ENCODE data around the gene RELN.

Gene RELN

GRCh38 chr7:103560136-103560535 lies 429.3 kb downstream of the RELN start:
- DNase-seq (ENCODE audit: low read depth, low spot score): no peak
- no peak for TF ChIP-seq CTCF (IDR thresholded peaks at IDR 0.05; ENCODE audit: low read depth, low read length)
- in situ Hi-C loops (cut with HindIII; ENCODE audit: low sequenced_read_pairs): no loop called here

GRCh38 chr7:103551016-103551415 lies 438.4 kb downstream of the RELN start:
- H3K4me3 ChIP-seq (ENCODE audit: low read depth, low read length): no peak overlapping the region
- in situ Hi-C loops (cut with HindIII; ENCODE audit: low sequenced_read_pairs): no loop called here
- DNase-seq (ENCODE audit: low read depth, low spot score): no peak
- TF ChIP-seq CTCF (IDR thresholded peaks at IDR 0.05; ENCODE audit: low read depth, low read length): no peak

More at GRCh38 chr7:103560136-103560535, 429.3 kb downstream of the RELN start:
- no peak overlapping the region for H3K4me3 ChIP-seq (ENCODE audit: low read depth, low read length)

GRCh38 chr7:103549786-103550185 lies 439.7 kb downstream of the RELN start:
- H3K4me3 ChIP-seq (ENCODE audit: low read depth, low read length): no peak overlapping the region
- no peak for DNase-seq (ENCODE audit: low read depth, low spot score)
- TF ChIP-seq CTCF (IDR thresholded peaks at IDR 0.05; ENCODE audit: low read depth, low read length): no peak
- in situ Hi-C loops (cut with HindIII; ENCODE audit: low sequenced_read_pairs): no loop called here

GRCh38 chr7:103547451-103548284 lies 441.8 kb downstream of the RELN start:
- TF ChIP-seq CTCF (IDR thresholded peaks at IDR 0.05; ENCODE audit: low read depth, low read length): no peak
- H3K4me3 ChIP-seq (ENCODE audit: low read depth, low read length): no peak overlapping the region
- in situ Hi-C loops (cut with HindIII; ENCODE audit: low sequenced_read_pairs): no loop called here
- no peak for DNase-seq (ENCODE audit: low read depth, low spot score)

- DNase-seq (ENCODE audit: low read depth, low spot score): no peak
- TF ChIP-seq CTCF (IDR thresholded peaks at IDR 0.05; ENCODE audit: low read depth, low read length): no peak
- no peak overlapping the region for H3K4me3 ChIP-seq (ENCODE audit: low read depth, low read length)
- in situ Hi-C loops (cut with HindIII; ENCODE audit: low sequenced_read_pairs): no loop called here
Observed at GRCh38 chr7:103542470-103542869, 447.0 kb downstream of the RELN start.

GRCh38 chr7:103541947-103542346 lies 447.5 kb downstream of the RELN start:
- TF ChIP-seq CTCF (IDR thresholded peaks at IDR 0.05; ENCODE audit: low read depth, low read length): no peak
- DNase-seq (ENCODE audit: low read depth, low spot score): no peak
- H3K4me3 ChIP-seq (ENCODE audit: low read depth, low read length): no peak overlapping the region
- in situ Hi-C loops (cut with HindIII; ENCODE audit: low sequenced_read_pairs): no loop called here

Data from astrocyte of the spinal cord (primary cell).